NCI-H1436 treated with DMSO at 0.1 percent for 48 hours (cell line): Measurements from ENCODE around the gene OR1M1.

Experiments used
- DNase-seq: peaks from one replicate; lab custom pipeline; 2025; lab: John Stamatoyannopoulos, UW

The OR1M1 gene

GRCh38 chr19:9075064-9075949 is 11.6 kb upstream of the OR1M1 start:
- DNase-seq: no peak

- no peak for DNase-seq
Observed at GRCh38 chr19:9076901-9077300, 10.0 kb upstream of the OR1M1 start.

- no peak for DNase-seq
Observed at GRCh38 chr19:9078651-9079050, 8.2 kb upstream of the OR1M1 start.

GRCh38 chr19:9107375-9107774 is 20.5 kb downstream of the OR1M1 start, which contains the start of gene OR7G2:
Gene OR7G2 (minus strand): TSS chr19:9107475. CDS start chr19:9103243, 4,232 bp downstream.
- no peak for DNase-seq

GRCh38 chr19:9109959-9110358 is 23.1 kb downstream of the OR1M1 start:
- DNase-seq: no peak

GRCh38 chr19:9115307-9115813 is 28.5 kb downstream of the OR1M1 start, which contains the start of gene OR7G1:
Gene OR7G1 (minus strand): TSS chr19:9115763. CDS start chr19:9115763, 0 bp downstream.
- DNase-seq: no peak

- no peak for DNase-seq
Observed at GRCh38 chr19:9116547-9116946, 29.7 kb downstream of the OR1M1 start.

DNA sequence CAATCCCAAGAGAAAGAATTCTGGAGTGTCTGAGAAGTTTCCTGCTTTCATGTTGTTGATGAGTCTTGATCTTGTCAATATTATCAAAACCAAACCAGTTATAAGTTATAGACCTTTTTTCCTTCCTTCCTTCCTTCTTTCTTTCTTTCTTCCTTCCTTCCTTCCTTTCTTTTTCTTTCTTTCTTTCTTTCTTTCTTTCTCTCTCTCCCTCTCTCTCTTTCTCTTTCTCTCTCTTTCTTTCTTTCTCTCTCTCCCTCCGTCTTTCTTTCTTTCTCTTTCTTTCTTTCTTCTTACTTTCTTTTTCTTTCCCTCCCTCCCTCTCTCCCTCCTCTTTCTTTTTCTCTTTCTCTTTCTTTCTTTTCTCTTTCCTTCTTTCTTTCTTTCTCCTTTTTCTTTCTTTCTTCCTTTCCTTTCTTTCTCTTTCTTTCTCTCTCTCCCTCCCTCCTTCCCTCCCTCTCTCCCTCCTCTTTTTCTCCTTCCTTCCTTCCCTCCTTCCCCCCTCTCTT is 40.1 kb downstream of the OR1M1 start, which contains the start of gene OR7G3:
OR7G3 (minus strand) TSS at position 51 of the 506 bp plus-strand sequence; CDS start at position 51, 0 bp downstream.
- no peak for DNase-seq

GRCh38 chr19:9128171-9128570 is 41.3 kb downstream of the OR1M1 start:
- DNase-seq: no peak

DNA sequence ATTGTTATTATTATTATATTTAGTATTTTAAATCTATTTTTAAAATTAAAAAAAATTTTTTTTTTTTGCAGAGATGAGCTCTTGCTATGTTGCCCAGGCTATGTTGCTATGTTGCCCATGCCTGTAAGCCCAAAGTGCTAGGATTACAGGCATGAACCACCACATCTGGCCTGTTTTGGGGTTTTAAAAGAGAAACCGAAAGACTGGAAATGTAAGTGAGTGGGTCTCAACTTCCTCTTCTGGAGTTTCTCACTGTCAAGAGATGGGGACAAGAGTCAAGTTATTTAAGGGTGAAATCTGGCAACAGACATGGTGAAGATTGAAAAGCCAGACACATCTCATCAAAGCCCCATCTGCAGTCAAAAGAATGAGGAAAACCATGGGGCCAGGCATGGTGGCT is 44.1 kb downstream of the OR1M1 start:
- no peak for DNase-seq

GRCh38 chr19:9132422-9132821 is 45.6 kb downstream of the OR1M1 start:
- DNase-seq: no peak

- no peak for DNase-seq
Observed at GRCh38 chr19:9139609-9140158, 52.8 kb downstream of the OR1M1 start.

GRCh38 chr19:9140159-9140874 is 53.5 kb downstream of the OR1M1 start, which contains the start of gene ZNF317:
Gene ZNF317 (plus strand): TSS chr19:9140397. CDS start chr19:9156017, 15,620 bp downstream.
- peak; percentile 75 for DNase-seq

DNA sequence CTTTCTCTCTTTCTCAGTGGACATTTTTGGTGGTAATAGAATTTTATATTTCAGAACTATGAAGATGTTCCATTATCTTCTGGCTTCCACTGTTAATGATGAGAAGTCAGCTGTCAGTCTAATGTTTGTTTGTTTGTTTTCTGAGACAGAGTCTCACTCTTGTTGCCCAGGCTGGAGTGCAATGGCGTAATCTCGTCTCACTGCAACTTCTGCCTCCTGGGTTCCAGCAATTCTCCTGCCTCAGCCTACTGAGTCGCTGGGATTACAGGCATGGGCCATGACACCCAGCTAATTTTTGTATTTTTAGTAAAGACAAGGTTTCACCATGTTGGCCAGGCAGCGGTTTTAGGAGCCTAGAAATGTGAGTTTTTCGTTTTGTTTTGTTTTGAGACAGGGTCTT is 58.1 kb downstream of the OR1M1 start:
- no peak for DNase-seq
